Neuron (in vitro differentiated cells): ENCODE data around the gene LRRC59.

Experiments used
- H2AFZ ChIP-seq: one replicate; pipeline ENCODE4 v1.6.1; 2013; ENCODE audit warnings: low read depth, mild to moderate bottlenecking, inconsistent platforms, low read length, moderate library complexity
- H3K27me3 ChIP-seq: one replicate; pipeline ENCODE4 v1.6.1; 2013; ENCODE audit warnings: low read length; ENCODE audit not compliant: insufficient read depth
- H3K36me3 ChIP-seq: one replicate; pipeline ENCODE4 v1.6.1; 2013; ENCODE audit warnings: low read length; ENCODE audit not compliant: insufficient read depth
- H3K4me1 ChIP-seq: one replicate; pipeline ENCODE4 v1.6.1; 2013; ENCODE audit warnings: low read length; ENCODE audit not compliant: insufficient read depth
- H3K4me3 ChIP-seq: 2 replicates; pipeline ENCODE4 v1.5.1; 2013; ENCODE audit warnings: mild to moderate bottlenecking, low read length, moderate library complexity
- H3K9me3 ChIP-seq: one replicate; pipeline ENCODE4 v1.6.1; 2013; ENCODE audit warnings: low read length

The LRRC59 gene

DNA sequence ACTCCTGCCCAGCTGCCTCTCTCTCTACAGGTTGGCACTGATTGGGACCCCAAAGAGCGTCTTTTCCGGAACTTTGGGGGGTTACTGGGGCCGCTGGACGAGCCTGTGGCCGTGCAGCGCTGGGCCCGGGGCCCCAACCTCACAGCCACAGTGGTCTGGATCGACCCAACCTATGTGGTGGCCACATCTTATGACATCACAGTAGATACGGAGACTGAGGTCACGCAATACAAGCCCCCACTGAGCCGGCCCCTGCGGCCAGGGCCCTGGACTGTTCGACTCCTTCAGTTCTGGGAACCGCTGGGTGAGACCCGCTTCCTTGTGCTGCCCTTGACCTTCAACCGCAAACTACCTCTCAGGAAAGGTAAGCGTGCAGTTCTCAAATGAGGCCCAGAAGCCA is 39.1 kb downstream of the LRRC59 start:
- Histone ChIP-seq H2AFZ (no peak overlapping the region), H3K27me3 (no peaks in the 10 kb centered on the region), H3K9me3 (no peaks in the 10 kb centered on the region), H3K36me3 (peaks cover 65% of the 10 kb centered on the region), H3K4me3 (no peak overlapping the region), H3K4me1 (peaks cover 15% of the 10 kb centered on the region)

DNA sequence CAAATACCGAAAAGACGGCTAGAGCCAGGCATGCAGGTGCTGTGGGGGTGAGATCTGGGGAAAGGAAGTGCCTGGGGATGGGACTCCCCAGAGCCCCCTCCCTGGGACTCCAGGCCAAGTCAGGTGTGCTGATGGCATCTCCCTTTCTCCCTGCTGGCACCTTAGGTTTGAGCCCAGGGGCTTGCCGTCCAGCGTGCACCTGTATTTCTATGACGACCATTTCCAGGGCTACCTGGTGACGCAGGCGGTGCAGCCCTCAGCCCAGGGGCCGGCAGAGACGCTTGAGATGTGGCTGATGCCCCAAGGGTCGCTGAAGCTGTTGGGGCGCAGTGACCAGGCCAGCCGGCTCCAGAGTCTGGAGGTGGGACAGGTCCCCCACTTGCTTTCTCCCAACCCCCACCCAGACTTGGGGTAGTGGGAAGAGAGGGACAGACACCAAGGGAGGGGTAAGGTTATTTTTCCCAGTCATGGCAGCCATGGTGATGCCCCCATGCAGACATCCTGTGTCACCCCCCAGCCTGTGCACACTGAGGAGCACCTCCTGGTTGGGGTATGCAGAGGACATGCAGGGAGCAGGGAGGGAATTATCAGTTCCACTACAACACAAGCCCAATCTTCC is 40.3 kb downstream of the LRRC59 start:
- Histone ChIP-seq H3K27me3 (no peaks in the 10 kb centered on the region), H3K4me1 (peaks cover 4% of the 10 kb centered on the region), H3K4me3 (no peak overlapping the region), H3K9me3 (no peaks in the 10 kb centered on the region), H2AFZ (no peak overlapping the region), H3K36me3 (peaks cover 68% of the 10 kb centered on the region)

DNA sequence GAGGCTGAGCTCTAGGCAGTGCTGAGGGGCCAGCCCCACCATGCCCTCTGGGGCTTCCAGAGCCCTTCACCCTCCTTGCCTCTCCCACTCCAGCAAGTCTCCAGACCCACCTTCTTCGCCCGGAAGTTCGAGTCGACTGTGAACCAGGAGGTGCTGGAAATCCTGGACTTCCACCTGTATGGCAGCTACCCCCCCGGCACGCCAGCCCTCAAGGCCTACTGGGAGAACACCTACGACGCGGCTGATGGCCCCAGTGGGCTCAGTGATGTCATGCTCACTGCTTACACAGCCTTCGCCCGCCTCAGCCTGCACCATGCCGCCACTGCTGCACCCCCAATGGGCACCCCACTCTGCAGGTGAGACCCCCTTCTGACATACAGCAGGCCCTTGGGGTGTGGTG is 40.9 kb downstream of the LRRC59 start:
- peaks cover 68% of the 10 kb centered on the region for H3K36me3 ChIP-seq
- H3K4me3 ChIP-seq: no peak overlapping the region
- no peak overlapping the region for H2AFZ ChIP-seq
- no peaks in the 10 kb centered on the region for H3K9me3 ChIP-seq
- H3K27me3 ChIP-seq: no peaks in the 10 kb centered on the region
- H3K4me1 ChIP-seq: no peaks in the 10 kb centered on the region

DNA sequence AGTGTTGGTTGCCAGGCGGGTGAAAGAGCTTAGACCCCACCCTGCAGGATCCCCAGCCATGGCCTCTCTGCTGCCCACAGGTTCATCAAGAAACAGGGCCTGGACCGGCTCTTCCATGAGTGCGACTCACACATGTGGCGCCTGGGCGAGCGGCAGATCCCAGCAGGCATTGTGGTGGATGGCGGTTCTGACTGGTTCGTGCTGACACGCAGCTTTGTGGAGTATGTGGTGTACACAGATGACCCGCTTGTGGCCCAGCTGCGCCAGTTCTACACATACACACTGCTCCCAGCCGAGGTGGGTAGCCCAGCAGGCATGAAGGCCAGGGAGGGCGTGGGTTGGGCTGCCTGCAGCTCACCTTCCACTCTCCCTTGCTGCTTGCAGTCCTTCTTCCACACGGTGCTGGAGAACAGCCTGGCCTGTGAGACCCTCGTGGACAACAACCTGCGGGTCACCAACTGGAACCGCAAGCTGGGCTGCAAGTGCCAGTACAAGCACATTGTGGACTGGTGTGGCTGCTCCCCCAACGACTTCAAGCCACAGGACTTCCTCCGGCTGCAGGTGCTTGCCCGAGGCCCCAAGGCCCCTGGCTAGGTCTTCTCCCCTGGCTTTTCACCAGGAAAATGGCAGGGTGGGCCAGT is 41.5 kb downstream of the LRRC59 start:
- H3K36me3 ChIP-seq: peaks cover 64% of the 10 kb centered on the region
- no peak overlapping the region for H3K4me3 ChIP-seq
- H3K4me1 ChIP-seq: no peaks in the 10 kb centered on the region
- H3K27me3 ChIP-seq: no peaks in the 10 kb centered on the region
- no peak overlapping the region for H2AFZ ChIP-seq
- H3K9me3 ChIP-seq: no peaks in the 10 kb centered on the region

DNA sequence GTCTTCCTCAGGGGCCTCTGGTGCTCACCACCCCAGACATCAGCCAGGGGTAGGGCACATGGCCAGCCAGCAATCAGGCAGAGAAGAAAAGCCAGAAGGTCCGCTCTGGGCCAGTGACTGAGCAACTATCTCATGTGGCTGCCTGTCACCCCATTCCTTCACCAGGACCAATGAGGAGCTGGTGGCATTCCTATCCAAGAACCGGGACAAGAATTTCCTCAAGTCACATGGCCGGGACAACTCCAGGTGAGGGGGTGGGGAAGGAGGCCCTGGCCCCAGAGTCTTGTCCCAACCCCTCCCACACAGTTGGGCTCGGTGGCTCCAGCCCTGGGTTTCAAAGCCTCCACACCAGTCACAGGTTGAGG is 42.0 kb downstream of the LRRC59 start:
- peaks cover 61% of the 10 kb centered on the region for H3K36me3 ChIP-seq
- no peak overlapping the region for H3K4me3 ChIP-seq
- no peaks in the 10 kb centered on the region for H3K27me3 ChIP-seq
- H3K9me3 ChIP-seq: no peaks in the 10 kb centered on the region
- H2AFZ ChIP-seq: no peak overlapping the region
- H3K4me1 ChIP-seq: no peaks in the 10 kb centered on the region

DNA sequence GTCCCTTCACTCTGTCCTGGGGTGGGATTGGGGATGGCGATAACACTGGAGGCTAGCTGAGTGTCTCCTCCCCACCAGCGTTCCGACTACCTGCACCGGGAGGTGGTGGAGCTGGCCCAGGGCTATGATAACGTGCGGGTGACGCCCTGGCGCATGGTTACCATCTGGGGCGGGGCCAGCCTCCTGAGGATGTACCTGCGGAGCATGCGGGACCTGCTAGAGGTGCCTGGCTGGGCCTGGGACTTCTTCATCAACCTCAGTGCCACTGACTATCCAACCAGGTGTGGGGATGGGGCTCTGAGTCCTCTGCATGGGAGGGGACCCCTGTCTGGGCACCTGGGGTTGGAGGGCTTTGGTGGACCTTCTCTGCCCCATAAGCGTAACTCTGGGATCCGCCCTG is 42.5 kb downstream of the LRRC59 start:
- no peak overlapping the region for H3K4me3 ChIP-seq
- no peaks in the 10 kb centered on the region for H3K9me3 ChIP-seq
- H3K4me1 ChIP-seq: no peaks in the 10 kb centered on the region
- H3K27me3 ChIP-seq: no peaks in the 10 kb centered on the region
- H3K36me3 ChIP-seq: peaks cover 60% of the 10 kb centered on the region
- H2AFZ ChIP-seq: no peak overlapping the region

DNA sequence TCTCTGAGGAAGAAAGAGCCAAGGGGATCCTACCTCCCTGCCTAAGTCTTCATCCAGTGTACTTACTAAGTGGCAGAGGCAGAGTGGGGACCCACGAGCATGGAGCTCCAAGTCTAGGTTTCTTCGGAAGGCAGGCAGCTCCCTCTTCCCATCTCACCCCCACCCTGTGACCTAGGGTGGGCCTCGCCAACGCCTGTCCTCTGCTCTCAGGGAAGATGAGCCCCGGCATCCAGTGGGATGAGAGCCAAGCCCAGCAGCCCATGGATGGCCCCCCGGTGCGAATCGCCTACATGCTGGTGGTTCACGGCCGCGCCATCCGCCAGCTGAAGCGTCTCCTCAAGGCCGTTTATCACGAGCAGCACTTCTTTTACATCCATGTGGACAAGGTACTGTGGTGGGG is 43.1 kb downstream of the LRRC59 start:
- no peaks in the 10 kb centered on the region for H3K27me3 ChIP-seq
- H2AFZ ChIP-seq: no peak overlapping the region
- peaks cover 55% of the 10 kb centered on the region for H3K36me3 ChIP-seq
- no peaks in the 10 kb centered on the region for H3K4me1 ChIP-seq
- H3K9me3 ChIP-seq: no peaks in the 10 kb centered on the region
- no peak overlapping the region for H3K4me3 ChIP-seq

DNA sequence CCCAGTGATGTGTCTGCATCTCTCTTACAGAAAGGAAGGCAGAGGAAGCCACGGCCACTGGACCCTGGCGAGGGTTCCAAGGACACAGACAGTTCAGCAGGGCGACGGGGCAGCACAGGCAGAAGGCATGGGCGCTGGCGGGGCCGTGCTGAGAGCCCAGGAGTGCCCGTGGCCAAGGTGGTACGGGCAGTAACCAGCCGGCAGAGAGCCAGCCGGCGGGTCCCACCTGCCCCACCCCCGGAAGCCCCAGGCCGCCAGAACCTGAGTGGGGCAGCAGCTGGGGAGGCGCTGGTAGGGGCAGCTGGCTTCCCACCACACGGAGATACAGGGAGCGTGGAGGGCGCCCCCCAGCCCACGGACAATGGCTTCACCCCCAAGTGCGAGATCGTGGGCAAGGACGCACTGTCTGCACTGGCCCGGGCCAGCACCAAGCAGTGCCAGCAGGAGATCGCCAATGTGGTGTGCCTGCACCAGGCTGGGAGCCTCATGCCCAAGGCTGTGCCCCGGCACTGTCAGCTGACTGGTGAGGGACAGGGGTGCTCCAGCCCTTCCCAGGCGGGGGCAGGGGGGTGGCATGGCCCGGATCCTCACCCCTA is 43.6 kb downstream of the LRRC59 start:
- no peaks in the 10 kb centered on the region for H3K9me3 ChIP-seq
- H3K27me3 ChIP-seq: no peaks in the 10 kb centered on the region
- H3K4me3 ChIP-seq: no peak overlapping the region
- H3K36me3 ChIP-seq: peaks cover 50% of the 10 kb centered on the region
- H2AFZ ChIP-seq: no peak overlapping the region
- H3K4me1 ChIP-seq: no peaks in the 10 kb centered on the region

DNA sequence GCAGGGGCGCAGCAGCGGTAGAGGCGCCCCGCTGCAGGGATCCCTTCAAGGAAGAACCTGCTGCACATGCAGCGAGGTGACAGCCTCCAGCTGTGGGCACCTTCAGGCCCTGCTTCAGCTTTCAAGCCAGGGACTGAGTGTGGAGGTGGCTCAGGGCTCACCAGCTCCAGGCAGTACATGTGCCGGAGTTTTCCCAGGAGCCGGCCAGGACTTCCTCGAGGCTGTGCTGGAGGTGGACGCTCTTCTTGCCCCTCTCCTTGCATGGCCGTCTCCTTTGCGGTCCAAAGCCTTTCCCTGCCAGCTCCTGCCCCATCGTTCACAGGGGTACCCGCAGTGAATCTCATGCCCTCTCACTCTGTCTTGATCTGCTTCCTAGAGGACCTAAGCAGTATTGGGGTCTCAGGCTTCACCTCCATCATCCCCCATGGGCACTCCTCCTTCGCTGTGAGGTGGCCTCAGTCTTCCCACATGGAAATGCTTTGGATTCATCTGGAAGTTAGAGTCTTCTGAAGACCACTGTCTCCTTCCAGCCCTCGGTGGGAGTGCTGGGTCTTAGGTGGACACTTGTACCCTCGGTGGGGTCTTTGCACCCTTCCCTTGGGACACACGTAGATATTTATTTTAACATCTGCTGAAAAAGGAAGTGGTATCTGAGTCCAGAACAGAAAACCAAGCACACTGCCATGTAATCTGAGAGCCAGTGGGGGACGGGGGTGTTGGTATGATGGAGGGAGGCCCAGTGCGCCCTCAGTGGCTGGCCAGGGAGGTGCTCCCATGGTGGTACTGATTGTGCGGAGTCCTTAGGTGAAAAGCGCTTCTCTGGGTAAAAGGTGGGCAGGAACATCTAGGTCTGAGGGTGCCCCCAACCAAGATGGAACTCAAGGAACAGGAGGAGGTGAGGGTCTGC is 44.4 kb downstream of the LRRC59 start:
- H2AFZ ChIP-seq: no peak overlapping the region
- H3K36me3 ChIP-seq: peaks cover 44% of the 10 kb centered on the region
- no peaks in the 10 kb centered on the region for H3K27me3 ChIP-seq
- H3K4me1 ChIP-seq: peaks cover 5% of the 10 kb centered on the region
- H3K9me3 ChIP-seq: no peaks in the 10 kb centered on the region
- no peak overlapping the region for H3K4me3 ChIP-seq

DNA sequence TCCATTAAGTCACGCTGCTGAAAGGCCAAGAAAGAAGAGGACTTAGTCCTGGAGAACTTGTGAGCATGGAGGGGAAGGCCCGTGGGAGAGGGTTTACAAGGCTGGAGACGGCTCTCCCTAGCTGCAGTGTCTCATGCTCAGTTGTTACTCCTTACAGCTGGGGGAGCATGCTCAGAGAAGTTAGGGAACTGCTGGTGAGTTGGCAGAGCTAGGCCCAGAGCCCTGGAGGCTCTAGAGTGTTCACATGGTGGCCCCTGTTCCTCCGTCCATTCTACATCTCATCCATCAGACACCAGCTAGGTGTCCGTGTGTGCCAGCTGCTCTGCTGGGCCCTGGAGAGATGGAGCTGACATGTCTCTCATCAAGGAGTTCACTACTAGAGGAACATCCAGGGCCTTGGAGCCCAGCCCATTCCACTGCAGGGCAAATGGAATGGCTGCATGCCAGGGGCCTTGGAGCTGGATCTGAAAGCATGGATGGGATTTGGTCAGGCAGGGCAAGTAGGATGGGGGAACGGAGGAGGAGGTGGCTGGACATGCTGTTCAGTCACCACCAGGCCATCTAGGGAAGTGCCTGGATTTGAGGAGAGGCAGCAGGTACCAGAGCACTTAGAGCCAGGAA is 45.1 kb downstream of the LRRC59 start:
- Histone ChIP-seq H3K4me3 (no peak overlapping the region), H3K9me3 (no peaks in the 10 kb centered on the region), H3K36me3 (peaks cover 39% of the 10 kb centered on the region), H3K27me3 (no peaks in the 10 kb centered on the region), H3K4me1 (peaks cover 12% of the 10 kb centered on the region), H2AFZ (no peak overlapping the region)

DNA sequence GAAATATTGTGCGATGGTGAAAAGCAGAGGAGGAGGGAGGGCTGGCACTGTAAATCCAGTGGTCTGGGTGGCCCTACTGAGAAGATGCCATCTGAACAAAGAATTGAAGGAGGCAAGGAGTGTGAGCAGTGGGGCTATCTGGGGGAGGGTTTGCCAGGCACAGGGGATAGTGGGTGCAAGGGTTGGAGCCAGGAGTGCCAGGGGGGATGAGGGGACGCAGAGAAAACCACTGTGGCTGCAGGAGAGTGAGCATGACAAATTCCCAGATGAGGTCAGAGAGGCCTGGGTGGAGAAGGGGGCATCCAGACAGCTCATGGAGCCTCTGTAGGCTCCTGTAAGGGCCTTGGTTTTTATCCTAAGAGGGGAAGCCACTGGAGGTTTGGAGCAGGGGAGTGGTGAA is 46.6 kb downstream of the LRRC59 start:
- Histone ChIP-seq H3K36me3 (peaks cover 26% of the 10 kb centered on the region), H3K4me1 (peaks cover 17% of the 10 kb centered on the region), H2AFZ (no peak overlapping the region), H3K9me3 (no peaks in the 10 kb centered on the region), H3K27me3 (no peaks in the 10 kb centered on the region), H3K4me3 (no peak overlapping the region)

DNA sequence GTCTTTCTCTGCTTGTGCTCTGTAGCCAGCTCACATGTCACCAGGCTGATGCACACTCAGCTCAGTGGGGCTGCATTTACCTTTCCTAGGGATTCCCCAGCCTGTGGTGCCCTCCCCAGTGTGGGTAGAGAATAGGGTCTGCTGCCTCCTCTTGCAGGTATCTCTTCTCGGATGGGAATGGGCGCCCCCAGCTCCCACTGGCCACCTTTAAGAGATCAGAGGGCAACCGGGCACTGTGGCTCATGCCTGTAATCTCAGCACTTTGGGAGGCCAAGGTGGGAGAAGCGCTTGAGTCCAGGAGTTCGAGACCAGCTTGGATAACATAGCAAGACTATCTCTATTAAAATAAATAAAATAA is 48.1 kb downstream of the LRRC59 start:
- H2AFZ ChIP-seq: no peak overlapping the region

More for the DNA sequence above, 48.1 kb downstream of the LRRC59 start:
- Histone ChIP-seq H3K9me3 (no peaks in the 10 kb centered on the region), H3K36me3 (peaks cover 11% of the 10 kb centered on the region), H3K27me3 (peaks cover 7% of the 10 kb centered on the region), H3K4me3 (no peak overlapping the region), H3K4me1 (peaks cover 24% of the 10 kb centered on the region)
